CD14-positive monocyte (primary cell): Measurements from ENCODE around the gene EXOC4. TPM values are rescaled to one million over a fixed set of nuclear protein-coding genes. Genes with fewer than 3 reads are reported as not detected.

ENCODE experiments used
- DNase-seq, 3 donors: peaks; one replicate each; pipeline ENCODE4 v3.0.0-alpha.2; 2011 to 2022
- H2AFZ ChIP-seq: 2 replicates; pipeline ENCODE4 v1.6.0; 2012; ENCODE audit warnings: mild to moderate bottlenecking, low read depth, low read length, inconsistent platforms; ENCODE audit not compliant: insufficient read depth, poor library complexity, severe bottlenecking
- H3K27ac ChIP-seq, 2 donors: 1 replicate in 1 of 2; 2 replicates in 1 of 2; pipeline ENCODE4 v1.5.1; 2012 to 2013; ENCODE audit warnings: low read length in 2 of 2, control low read depth in 1 of 2, inconsistent platforms in 1 of 2, low read depth in 1 of 2, mild to moderate bottlenecking in 1 of 2
- H3K27me3 ChIP-seq, 2 donors: one replicate each; pipeline versions ENCODE4 v1.6.0 to v1.6.1; 2011 to 2013; ENCODE audit warnings: low read length in 2 of 2; ENCODE audit not compliant: control insufficient read depth in 2 of 2, insufficient read depth in 2 of 2
- H3K36me3 ChIP-seq, 2 donors: replicated peaks in 1 of 2; 1 replicate in 1 of 2; 2 replicates in 1 of 2; pipeline versions ENCODE4 v1.5.1 to v1.6.1; 2012 to 2013; ENCODE audit warnings: low read length in 2 of 2, control low read depth in 1 of 2, inconsistent platforms in 1 of 2, mild to moderate bottlenecking in 1 of 2; ENCODE audit not compliant: insufficient read depth in 2 of 2, control insufficient read depth in 1 of 2
- H3K4me1 ChIP-seq, 2 donors: 1 replicate in 1 of 2; 2 replicates in 1 of 2; pipeline versions ENCODE4 v1.5.1 to v1.6.1; 2012 to 2013; ENCODE audit warnings: low read length in 2 of 2, control low read depth in 1 of 2, inconsistent platforms in 1 of 2, mild to moderate bottlenecking in 1 of 2, moderate library complexity in 1 of 2; ENCODE audit not compliant: insufficient read depth in 2 of 2, control insufficient read depth in 1 of 2
- H3K4me2 ChIP-seq: replicated peaks from 2 replicates; pipeline ENCODE3; 2012; ENCODE audit warnings: low read length, moderate library complexity, mild to moderate bottlenecking; ENCODE audit not compliant: poor library complexity, severe bottlenecking; ENCODE audit errors: extremely low read depth
- H3K4me3 ChIP-seq, 3 experiments: fragments of 200-600 bp in 1 of 3; sonication (generic) in 1 of 3; replicated peaks in 1 of 3; 1 replicate in 2 of 3; 2 replicates in 1 of 3; pipeline ENCODE4 v1.5.1; 2011 to 2013; ENCODE audit warnings: low read length in 3 of 3, mild to moderate bottlenecking in 3 of 3, control low read depth in 2 of 3, low read depth in 2 of 3, inconsistent platforms in 1 of 3, moderate library complexity in 1 of 3
- H3K79me2 ChIP-seq: 2 replicates; pipeline ENCODE4 v1.6.0; 2012; ENCODE audit warnings: mild to moderate bottlenecking, control low read depth, inconsistent platforms, low read length, moderate library complexity; ENCODE audit not compliant: insufficient read depth
- H3K9ac ChIP-seq: 2 replicates; pipeline ENCODE4 v1.6.0; 2017; ENCODE audit warnings: low read length, mild to moderate bottlenecking; ENCODE audit not compliant: insufficient read depth, poor library complexity, severe bottlenecking
- H3K9me3 ChIP-seq, 2 donors: replicated peaks in 1 of 2; 1 replicate in 1 of 2; 2 replicates in 1 of 2; pipeline versions ENCODE4 v1.5.1 to v1.6.1; 2012 to 2013; ENCODE audit warnings: low read length in 2 of 2, control low read depth in 1 of 2; ENCODE audit not compliant: control insufficient read depth in 1 of 2, insufficient read depth in 1 of 2
- H4K20me1 ChIP-seq: 2 replicates; pipeline ENCODE4 v1.6.0; 2012; ENCODE audit warnings: mild to moderate bottlenecking, low read length, control low read depth, moderate library complexity; ENCODE audit not compliant: insufficient read depth
- H3K27ac Mint-ChIP-seq, 7 donors: one replicate each; pipeline ENCODE4 v1.8.0; 2020; ENCODE audit warnings: mild to moderate bottlenecking in 7 of 7, mixed read lengths in 7 of 7, moderate library complexity in 6 of 7, inconsistent platforms in 2 of 7
- H3K27me3 Mint-ChIP-seq, 3 donors: one replicate each; pipeline ENCODE4 v1.8.0; 2021 to 2022; ENCODE audit warnings: low read depth in 3 of 3, mild to moderate bottlenecking in 3 of 3, mixed read lengths in 3 of 3, moderate library complexity in 3 of 3, inconsistent platforms in 1 of 3
- H3K36me3 Mint-ChIP-seq, 2 donors: one replicate each; pipeline ENCODE4 v1.8.0; 2020; ENCODE audit warnings: mixed read lengths in 2 of 2, inconsistent platforms in 1 of 2, mild to moderate bottlenecking in 1 of 2
- H3K4me1 Mint-ChIP-seq: one replicate; pipeline ENCODE4 v1.8.0; 2020; ENCODE audit warnings: mild to moderate bottlenecking, mixed read lengths
- H3K4me3 Mint-ChIP-seq, 2 donors: one replicate each; pipeline ENCODE4 v1.8.0; 2020; ENCODE audit warnings: mild to moderate bottlenecking in 2 of 2, mixed read lengths in 2 of 2, moderate library complexity in 1 of 2
- H3K9me3 Mint-ChIP-seq, 7 donors: one replicate each; pipeline ENCODE4 v1.8.0; 2020 to 2022; ENCODE audit warnings: mixed read lengths in 7 of 7, mild to moderate bottlenecking in 6 of 7, moderate library complexity in 6 of 7, inconsistent platforms in 2 of 7
- CTCF ChIP-seq: fragments of 200-600 bp; IDR thresholded peaks from one replicate; pipeline ENCODE4 v1.8.0; 2022; ENCODE audit warnings: antibody characterized with exemption, mild to moderate bottlenecking
- WGBS: methylation state at CpG from one replicate; pipeline ENCODE4 v1.1.5; 2013; ENCODE audit warnings: missing lambda C conversion rate; ENCODE audit not compliant: insufficient coverage; 5-methylcytosine and 5-hydroxymethylcytosine counted together
- intact Hi-C, 2 donors: fragments of 100-400 bp; cut with micrococcal nuclease; formaldehyde crosslinking; loops; one replicate each; pipeline versions ENCODE4 v1.15.0 to v1.15.1; 2023
- polyA plus RNA-seq, 3 donors: library from polyadenylated mRNA; depleted of rRNA in 1 of 3; unstranded in 2 of 3; stranded (reverse) in 1 of 3; fragments of 300-500 nt in 2 of 3; fragments of >200 nt in 1 of 3; fragmentation: Illumina TruSeq in 2 of 3; gene quantifications; 1 replicate in 2 of 3; 2 replicates in 1 of 3; pipeline ENCODE4 v1.2.3, GENCODE V29; 2012 to 2021

The EXOC4 gene
- polyA plus RNA-seq, 3 donors, result 20.6 to 22.3 (median 22.3) TPM

- H3K27me3 Mint-ChIP-seq, result no peaks in the 10 kb centered on the region
- Histone ChIP-seq H3K27me3 (no peaks in the 10 kb centered on the region), H3K4me2 (no peak overlapping the region), H3K9ac (no peak overlapping the region), H3K4me3 (no peak overlapping the region), H3K27ac (no peak overlapping the region), H3K79me2 (no peaks in the 10 kb centered on the region), H2AFZ (no peak overlapping the region), H3K4me1 (no peaks in the 10 kb centered on the region), H3K9me3 (no peaks in the 10 kb centered on the region), H3K36me3 (no peaks in the 10 kb centered on the region), H4K20me1 (no peaks in the 10 kb centered on the region)
- no peaks in the 10 kb centered on the region for H3K9me3 Mint-ChIP-seq
- H3K4me3 Mint-ChIP-seq, result no peak overlapping the region
- TF ChIP-seq CTCF, result no peak
- H3K4me1 Mint-ChIP-seq, result peaks cover 5% of the 10 kb centered on the region
- H3K36me3 Mint-ChIP-seq, result peaks cover 0 to 2% of the 10 kb centered on the region in 2 donors
- H3K27ac Mint-ChIP-seq, result peak overlapping the region in 1 of 7 donors; percentile 33
- no peak for DNase-seq
- WGBS, result 96% methylated on average over 5 of the region's 11 CpGs
- intact Hi-C loops, result no loop called here
These were observed 544.2 kb downstream of the EXOC4 start for GRCh38 chr7:133796782-133797745.

GRCh38 chr7:133797818-133798520 is 545.1 kb downstream of the EXOC4 start:
- no peak overlapping the region for H3K27ac Mint-ChIP-seq
- peaks cover 0 to 3% of the 10 kb centered on the region in 2 donors for H3K36me3 Mint-ChIP-seq
- no peak for DNase-seq
- H3K9me3 Mint-ChIP-seq, result no peaks in the 10 kb centered on the region
- H3K27me3 Mint-ChIP-seq, result no peaks in the 10 kb centered on the region
- no peaks in the 10 kb centered on the region for H3K9me3 ChIP-seq
- H3K4me3 Mint-ChIP-seq, result no peak overlapping the region
- H3K4me1 ChIP-seq, result no peaks in the 10 kb centered on the region
- no peak overlapping the region for H3K27ac ChIP-seq
- WGBS, result 93% methylated on average over 2 of the region's 3 CpGs
- H3K4me3 ChIP-seq, result no peak overlapping the region
- no peaks in the 10 kb centered on the region for H3K27me3 ChIP-seq
- H3K36me3 ChIP-seq, result no peaks in the 10 kb centered on the region
- no peaks in the 10 kb centered on the region for H4K20me1 ChIP-seq
- no peak overlapping the region for H2AFZ ChIP-seq
- H3K9ac ChIP-seq, result no peak overlapping the region
- intact Hi-C loops, result no loop called here
- H3K4me1 Mint-ChIP-seq, result peaks cover 5% of the 10 kb centered on the region
- no peaks in the 10 kb centered on the region for H3K79me2 ChIP-seq
- TF ChIP-seq CTCF, result no peak
- no peak overlapping the region for H3K4me2 ChIP-seq
